Mesothelial cell of epicardium (in vitro differentiated cells): Measurements from ENCODE around the gene ZDHHC9. TPM values are rescaled to one million over a fixed set of nuclear protein-coding genes. Genes with fewer than 3 reads are reported as not detected.

Experiments used
- DNase-seq, 2 experiments: peaks; one replicate each; pipeline ENCODE4 v3.0.0; 2021; ENCODE audit warnings: low spot score in 2 of 2; ENCODE audit not compliant: unreplicated experiment in 2 of 2
- H3K27ac Mint-ChIP-seq: 2 replicates; pipeline ENCODE4 v1.8.0; 2021; ENCODE audit warnings: mixed read lengths
- H3K27me3 Mint-ChIP-seq: 2 replicates; pipeline ENCODE4 v1.8.0; 2021; ENCODE audit warnings: low read depth, mixed read lengths
- H3K36me3 Mint-ChIP-seq: 2 replicates; pipeline ENCODE4 v1.8.0; 2021; ENCODE audit warnings: mixed read lengths
- H3K4me1 Mint-ChIP-seq: 2 replicates; pipeline ENCODE4 v1.8.0; 2021; ENCODE audit warnings: mixed read lengths
- H3K4me3 Mint-ChIP-seq: 2 replicates; pipeline ENCODE4 v1.8.0; 2021; ENCODE audit warnings: mild to moderate bottlenecking, moderate library complexity, mixed read lengths
- H3K9me3 Mint-ChIP-seq: 2 replicates; pipeline ENCODE4 v1.8.0; 2021; ENCODE audit warnings: mixed read lengths
- total RNA-seq: library from RNA; stranded (reverse); gene quantifications from 3 replicates; pipeline ENCODE4 v1.2.1, GENCODE V29; 2021
- TF ChIP-seq, protein P1 (sequence below): fragments of 200-600 bp; sonication (generic); IDR thresholded peaks from one replicate; pipeline ENCODE4 v1.5.0; 2021; ENCODE audit warnings: antibody characterized with exemption; ENCODE audit not compliant: unreplicated experiment

The ZDHHC9 gene
- total RNA-seq, 1 donor from 2014 or later, result 30.2 TPM

DNA sequence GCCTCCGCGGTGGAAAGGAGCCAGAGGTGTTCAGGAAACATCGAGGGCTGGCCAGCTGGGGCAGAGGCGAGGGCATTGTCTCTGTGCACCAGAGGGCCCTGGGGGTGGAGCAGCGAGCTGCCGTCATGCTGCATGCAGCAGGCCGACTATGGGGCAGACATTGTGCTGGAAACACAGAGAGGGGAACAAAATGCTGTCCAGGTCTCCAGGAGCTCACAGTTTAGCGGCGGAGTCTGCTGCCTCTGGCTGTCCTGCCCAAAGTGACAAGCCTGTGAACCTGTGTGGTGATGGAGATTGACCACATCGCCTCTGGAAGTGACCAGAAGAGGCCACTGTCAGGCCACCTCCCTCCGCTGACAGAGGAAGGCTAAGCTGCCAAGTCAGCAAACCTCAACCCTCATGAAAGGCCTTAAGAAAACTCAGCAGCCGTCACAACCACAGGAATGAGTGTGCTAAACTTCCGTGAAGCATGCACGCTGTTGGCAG, 84.1 kb downstream of the ZDHHC9 start:
- H3K9me3 Mint-ChIP-seq, result peaks cover 10% of the 10 kb centered on the region
- DNase-seq, result no peak
- no peaks in the 10 kb centered on the region for H3K27me3 Mint-ChIP-seq

DNA sequence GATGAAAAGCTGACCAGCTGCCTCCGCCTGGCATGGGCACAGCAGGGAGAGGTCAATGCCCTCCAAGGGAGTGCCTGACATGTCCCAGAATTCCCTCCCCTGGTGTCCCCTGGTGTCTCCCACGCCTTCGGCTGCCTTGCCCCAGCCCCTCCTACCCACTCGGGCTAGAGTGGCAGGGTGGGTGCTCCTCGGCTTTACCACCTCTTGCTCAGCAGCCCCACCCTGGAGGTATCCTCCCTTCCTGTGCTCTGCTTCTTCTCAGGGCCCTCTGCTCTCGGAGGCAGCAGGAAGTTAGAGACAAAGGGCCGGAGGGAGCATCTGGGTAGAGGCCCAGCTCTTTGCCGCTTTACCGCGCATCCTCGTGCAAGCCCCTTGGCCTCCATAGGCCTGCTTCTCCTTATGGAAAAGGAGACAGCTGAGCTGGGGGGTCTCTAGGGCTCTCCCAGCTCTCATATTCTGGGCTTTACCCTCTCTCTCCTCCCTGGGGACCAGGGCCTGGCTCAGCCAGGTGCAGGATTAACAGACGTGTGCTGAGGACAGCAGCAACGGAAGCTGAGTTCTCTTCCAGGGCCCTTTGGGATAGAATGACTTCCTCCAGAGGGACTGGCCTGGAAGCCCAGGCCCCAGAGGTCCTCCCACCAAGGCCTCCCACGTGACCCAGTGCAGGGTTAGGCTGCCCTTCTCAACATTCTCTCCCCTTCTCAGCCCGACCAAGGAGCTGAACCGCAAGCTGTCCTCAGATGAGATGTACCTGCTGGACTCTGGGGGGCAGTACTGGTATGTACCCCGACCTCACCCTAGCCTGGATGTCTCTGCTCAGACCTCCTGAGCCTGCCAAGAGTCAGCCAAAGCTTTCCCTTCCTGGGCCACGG, 87.7 kb downstream of the ZDHHC9 start:
- H3K27me3 Mint-ChIP-seq, result no peaks in the 10 kb centered on the region
- H3K4me3 Mint-ChIP-seq, result no peak overlapping the region
- TF ChIP-seq, protein P1, sequence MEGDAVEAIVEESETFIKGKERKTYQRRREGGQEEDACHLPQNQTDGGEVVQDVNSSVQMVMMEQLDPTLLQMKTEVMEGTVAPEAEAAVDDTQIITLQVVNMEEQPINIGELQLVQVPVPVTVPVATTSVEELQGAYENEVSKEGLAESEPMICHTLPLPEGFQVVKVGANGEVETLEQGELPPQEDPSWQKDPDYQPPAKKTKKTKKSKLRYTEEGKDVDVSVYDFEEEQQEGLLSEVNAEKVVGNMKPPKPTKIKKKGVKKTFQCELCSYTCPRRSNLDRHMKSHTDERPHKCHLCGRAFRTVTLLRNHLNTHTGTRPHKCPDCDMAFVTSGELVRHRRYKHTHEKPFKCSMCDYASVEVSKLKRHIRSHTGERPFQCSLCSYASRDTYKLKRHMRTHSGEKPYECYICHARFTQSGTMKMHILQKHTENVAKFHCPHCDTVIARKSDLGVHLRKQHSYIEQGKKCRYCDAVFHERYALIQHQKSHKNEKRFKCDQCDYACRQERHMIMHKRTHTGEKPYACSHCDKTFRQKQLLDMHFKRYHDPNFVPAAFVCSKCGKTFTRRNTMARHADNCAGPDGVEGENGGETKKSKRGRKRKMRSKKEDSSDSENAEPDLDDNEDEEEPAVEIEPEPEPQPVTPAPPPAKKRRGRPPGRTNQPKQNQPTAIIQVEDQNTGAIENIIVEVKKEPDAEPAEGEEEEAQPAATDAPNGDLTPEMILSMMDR, result no peak
- no peak overlapping the region for H3K27ac Mint-ChIP-seq
- no peaks in the 10 kb centered on the region for H3K36me3 Mint-ChIP-seq
- peaks cover 2% of the 10 kb centered on the region for H3K4me1 Mint-ChIP-seq
- H3K9me3 Mint-ChIP-seq, result peaks cover 5% of the 10 kb centered on the region
- no peak for DNase-seq

More for the DNA sequence above, 84.1 kb downstream of the ZDHHC9 start:
- no peaks in the 10 kb centered on the region for H3K4me1 Mint-ChIP-seq
- TF ChIP-seq, protein P1, result no peak
- no peaks in the 10 kb centered on the region for H3K36me3 Mint-ChIP-seq
- no peak overlapping the region for H3K4me3 Mint-ChIP-seq
- no peak overlapping the region for H3K27ac Mint-ChIP-seq

DNA sequence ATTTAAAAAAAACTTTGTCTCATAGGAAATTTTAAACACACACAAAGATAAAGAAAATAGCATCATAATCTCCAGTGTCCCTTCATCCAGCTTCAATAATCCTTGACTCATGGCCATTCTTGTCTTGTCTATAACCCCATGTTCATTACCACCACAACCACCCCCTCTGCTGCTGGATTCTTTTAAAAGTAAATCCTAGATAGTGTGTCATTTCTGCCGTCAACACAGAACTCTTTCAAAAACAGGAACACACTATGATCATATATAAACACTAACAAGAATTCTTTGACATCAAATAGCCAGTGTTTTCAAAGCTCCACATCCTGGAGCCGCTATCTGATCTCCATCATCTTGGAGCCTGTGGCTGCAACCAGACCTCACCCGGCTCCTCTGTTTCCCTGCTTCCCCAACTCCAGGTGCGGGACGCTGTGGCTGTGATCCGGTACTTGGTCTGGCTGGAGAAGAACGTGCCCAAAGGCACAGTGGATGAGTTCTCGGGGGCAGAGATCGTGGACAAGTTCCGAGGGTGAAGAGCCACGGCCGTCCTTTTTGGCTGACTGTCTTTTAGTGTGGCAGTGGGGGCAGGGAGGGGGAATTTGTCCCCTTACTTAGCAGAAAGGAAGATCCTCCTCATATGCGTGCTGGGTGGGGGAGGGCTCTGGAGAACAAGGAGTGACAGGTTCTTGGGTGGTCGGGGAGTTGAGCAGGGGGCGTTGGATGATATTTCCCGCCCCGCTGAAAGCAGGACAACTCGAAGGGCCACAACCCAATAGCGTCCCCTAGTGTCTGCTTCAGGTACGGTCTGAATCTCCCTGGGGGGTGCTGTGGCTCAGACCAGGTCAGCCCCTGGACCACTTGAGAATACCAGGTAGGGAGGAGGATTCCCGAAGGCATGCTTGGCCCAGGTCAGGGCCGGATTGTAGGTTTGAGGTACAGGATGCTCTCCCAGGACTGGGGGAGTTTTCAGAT, 89.3 kb downstream of the ZDHHC9 start:
- no peak overlapping the region for H3K4me3 Mint-ChIP-seq
- no peak for DNase-seq
- H3K4me1 Mint-ChIP-seq, result peaks cover 2% of the 10 kb centered on the region
- peaks cover 5% of the 10 kb centered on the region for H3K9me3 Mint-ChIP-seq
- no peaks in the 10 kb centered on the region for H3K36me3 Mint-ChIP-seq
- H3K27ac Mint-ChIP-seq, result no peak overlapping the region
- TF ChIP-seq, protein P1, result peak; percentile 17
- H3K27me3 Mint-ChIP-seq, result no peaks in the 10 kb centered on the region

Other genes starting within 250 kb of the ZDHHC9 start
- gene APLN, start 188.9 kb downstream of the ZDHHC9 start, total RNA-seq, result 0.29 to 0.54 TPM (median 0.33 TPM) in 3 replicates
- 3.5 to 4.2 TPM (median 4.0 TPM) in 3 replicates for gene XPNPEP2, start 104.9 kb downstream of the ZDHHC9 start, total RNA-seq
- not detected in 3 replicates for gene SASH3, start 63.9 kb downstream of the ZDHHC9 start, total RNA-seq
- gene UTP14A, start 62.3 kb upstream of the ZDHHC9 start, total RNA-seq, result 19.2 to 20.4 TPM (median 19.2 TPM) in 3 replicates
- 27.7 to 28.9 TPM (median 28.0 TPM) in 3 replicates for gene BCORL1, start 138.7 kb upstream of the ZDHHC9 start, total RNA-seq